HG03025 (cell line): ENCODE data around the gene PACRGL.

Experiments used
- ATAC-seq: cut with Tn5 transposase; IDR thresholded peaks from one replicate; pipeline ENCODE4 v1.9.1; 2021; ENCODE audit warnings: mild to moderate bottlenecking, moderate library complexity; ENCODE audit not compliant: unreplicated experiment, low FRiP score

PACRGL gene

DNA sequence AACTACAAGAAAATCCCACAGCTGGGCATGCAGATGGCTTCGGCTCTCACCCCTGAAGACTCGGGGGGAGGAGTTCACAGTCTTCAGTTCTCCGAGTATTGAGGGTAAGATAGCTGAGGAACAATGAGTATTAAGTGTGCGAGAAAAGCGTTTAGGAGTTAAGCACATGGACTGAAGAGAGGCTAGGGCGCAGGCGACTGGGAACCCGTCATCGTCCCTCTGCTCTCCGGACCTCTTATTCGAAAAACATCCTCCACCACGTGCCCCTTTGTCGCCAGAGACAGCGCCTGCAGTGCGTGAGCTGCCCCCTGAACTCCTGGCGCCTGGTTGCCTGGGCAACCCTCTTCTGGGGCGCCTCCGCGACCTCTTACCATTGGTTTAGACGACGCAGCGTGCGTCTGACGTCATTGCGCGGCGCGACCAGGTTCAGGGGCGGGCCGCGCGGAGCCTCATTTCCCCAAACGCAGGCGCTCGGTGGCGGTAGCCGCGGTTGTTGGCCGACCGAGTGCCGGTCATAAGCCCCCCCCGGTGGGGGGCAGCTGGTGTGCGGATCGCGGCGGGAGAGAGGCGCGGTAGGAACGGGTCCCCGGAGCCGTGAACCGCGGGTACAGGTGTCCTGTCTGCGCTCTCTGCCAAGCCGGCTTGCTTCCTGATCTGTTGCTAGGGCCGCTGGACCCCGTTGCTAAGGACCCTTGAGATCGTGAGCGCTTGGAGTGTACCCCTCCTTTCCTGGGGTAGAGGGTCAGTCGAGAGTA, at the start of gene PACRGL:
Gene PACRGL, plus strand, starts transcription at position 452 of the 755 bp plus-strand sequence. CDS start 4,024 bp downstream, outside the sequence.
- ATAC-seq, result peak; percentile 100

DNA sequence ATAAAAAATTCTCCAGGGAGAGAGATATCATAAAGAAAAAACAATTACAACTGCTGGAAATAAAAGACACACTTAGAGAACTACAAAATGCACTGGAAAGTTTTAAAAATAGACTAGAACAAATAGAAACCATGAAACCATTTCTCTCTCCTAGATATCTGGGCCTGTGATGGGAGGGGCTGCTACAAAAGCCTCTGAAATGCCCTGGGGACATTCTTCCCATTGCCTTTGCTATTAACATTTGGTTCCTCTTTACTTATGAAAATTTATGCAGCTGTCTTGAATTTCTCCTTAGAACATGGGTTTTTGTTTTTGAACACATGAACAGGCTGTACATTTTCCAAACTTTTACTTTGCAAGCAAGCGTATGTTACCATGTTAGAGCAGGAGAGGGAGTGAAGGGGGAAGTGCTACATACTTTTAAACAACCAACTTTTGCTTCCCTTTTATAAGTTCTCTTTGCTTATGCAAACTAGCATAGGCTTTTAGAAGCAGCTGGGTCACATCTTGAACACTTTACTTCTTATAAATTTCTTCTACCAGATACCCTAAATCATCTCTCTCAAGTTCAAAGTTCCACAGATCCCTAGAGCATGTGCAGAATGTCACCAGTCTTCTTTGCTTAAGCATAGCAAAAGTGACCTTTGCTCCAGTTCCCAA, 47.9 kb upstream of the PACRGL start:
- no peak for ATAC-seq

DNA sequence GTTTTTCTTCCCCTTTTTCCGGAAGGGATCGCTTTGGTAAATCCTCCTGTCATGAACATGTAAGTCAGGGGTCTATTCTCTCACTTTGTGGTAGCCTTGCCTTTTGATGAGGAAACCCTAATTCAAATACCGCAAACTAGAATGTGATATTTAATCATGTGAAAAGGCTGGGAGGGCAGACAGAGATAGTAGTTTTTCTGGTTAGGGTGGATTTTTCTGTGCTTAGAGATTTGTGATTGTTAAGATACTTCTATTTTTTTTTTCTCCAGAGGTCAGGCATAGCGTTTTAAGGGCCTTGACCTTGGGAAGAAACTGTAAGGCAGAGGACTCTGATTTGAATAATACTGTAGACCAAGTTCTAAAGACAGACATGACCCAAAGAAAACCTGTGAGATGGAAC, 41.8 kb upstream of the PACRGL start:
- ATAC-seq, result no peak

DNA sequence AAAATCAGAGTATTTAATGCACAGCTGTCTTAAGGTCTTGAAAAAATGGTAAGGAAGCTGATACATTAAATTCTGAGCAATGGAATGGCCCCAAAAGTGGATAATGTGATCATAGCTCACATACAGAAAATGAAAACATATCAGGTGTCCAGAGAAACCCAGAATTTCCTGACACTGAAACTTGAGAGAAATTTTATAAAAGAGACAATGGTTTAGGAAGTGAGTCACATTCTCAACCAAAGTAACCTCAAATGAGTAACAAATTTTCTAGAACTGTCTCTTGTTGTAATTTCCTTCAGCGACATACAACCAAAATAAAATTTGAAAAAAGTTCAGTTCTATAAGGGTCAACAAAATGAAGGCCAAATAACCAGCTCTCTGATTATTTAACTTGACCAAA, 37.4 kb upstream of the PACRGL start:
- ATAC-seq, result no peak

DNA sequence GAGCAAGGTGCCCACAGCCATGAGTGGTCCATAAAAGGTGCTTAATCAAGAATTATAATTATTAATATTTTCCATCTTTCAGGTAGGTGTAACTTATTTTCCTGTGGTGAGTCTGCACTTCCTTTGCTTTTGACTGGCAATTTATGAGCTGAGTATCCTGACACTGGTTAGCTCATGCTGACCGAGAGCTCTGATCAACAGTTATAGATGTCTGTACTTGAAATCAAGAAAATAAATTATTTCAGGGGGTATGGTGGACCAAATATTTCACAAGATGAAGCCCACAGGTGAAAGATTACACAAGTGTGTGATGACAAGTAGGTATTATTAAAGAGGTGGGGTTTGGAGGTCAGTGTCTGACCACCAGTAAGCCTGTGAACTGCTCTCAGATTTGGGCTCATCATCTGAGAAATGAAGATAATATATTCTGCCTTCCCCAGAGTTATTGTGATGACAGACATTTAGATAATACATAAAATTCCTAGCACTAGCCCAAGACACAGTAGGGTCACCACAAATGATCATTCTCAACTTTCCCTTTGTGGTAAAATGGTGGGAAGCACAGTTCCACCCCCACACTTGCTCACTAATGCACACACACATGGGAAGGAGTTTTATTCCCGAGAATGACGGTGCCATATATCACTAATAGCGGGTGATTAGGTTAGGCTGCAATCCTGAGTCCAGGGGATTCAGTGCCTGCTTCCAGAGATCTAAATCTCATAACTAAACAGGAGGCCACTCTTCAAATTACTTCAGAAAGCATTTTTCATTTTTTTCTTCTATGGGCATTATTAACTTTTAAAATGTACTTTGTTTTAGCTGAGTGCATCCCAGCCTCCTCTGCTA, 34.0 kb upstream of the PACRGL start:
- ATAC-seq, result no peak

DNA sequence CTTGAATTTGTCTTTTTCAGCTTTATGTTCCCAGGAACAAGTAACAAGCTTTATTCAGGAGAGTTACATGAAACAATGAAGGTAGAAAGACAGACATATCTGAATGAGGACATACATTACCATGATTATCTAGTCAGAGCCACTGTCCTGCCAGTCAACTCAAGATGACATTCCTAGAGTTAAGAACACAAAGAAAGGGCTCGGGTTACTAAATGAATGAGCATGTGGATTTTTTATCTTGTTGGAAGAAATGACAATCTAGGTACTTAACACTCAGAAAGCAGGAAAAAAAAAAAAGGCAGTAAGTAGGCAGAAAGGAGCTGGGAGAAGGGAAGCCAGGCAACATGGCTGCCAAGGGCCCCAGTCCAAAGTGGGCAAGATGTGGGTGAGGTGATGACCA, 28.0 kb upstream of the PACRGL start:
- no peak for ATAC-seq

DNA sequence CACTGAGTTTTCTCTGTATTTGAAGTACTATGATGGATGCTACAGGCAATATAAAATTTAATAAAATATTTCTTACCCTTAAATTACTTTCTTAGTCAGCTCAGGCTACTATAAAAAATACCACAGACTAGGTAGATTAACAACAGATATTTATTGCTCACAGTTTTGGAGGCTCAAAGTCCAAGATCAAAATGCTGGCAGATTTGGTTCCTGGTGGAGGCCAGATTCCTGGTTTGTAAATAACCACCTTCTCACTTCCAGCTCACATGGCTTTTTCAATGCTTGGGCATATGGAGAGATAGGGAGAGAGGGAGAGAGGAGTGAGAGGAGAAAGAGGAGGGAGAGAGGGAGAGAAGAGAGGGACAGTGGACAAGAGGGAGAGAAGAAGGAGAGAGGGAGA, 24.5 kb upstream of the PACRGL start:
- no peak for ATAC-seq

DNA sequence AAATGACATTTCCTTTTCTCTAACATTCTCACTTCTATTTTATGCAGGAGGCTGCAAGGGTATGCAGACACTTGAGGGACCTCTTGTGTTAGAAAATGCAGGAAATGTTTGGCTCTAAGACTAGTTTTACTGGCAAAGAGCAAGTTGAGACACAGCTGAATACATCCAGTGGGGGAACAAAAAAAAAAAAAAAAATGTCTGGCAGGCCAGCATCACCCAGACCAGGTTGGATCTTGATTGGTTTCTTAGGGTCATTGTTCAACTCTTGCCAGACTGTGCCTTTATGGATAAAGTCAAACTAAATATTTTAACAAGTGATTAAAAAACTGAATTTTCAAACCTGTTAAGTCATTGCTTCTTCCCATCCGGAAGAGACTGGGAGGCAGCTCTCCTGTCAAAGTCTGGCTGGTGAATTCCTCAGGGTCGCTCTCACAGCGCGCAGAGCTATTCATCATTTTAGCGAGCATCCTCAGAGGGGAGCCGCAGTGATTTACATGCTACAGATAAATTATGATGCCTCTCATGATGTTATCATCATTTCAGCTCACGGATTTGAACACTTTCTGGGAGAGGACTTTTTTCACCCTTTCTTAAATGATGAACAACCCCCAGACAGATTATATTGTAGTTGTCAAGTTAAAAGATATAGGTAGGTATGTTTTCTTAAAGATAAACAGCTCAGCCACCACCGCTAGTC, 23.6 kb upstream of the PACRGL start:
- ATAC-seq, result no peak

DNA sequence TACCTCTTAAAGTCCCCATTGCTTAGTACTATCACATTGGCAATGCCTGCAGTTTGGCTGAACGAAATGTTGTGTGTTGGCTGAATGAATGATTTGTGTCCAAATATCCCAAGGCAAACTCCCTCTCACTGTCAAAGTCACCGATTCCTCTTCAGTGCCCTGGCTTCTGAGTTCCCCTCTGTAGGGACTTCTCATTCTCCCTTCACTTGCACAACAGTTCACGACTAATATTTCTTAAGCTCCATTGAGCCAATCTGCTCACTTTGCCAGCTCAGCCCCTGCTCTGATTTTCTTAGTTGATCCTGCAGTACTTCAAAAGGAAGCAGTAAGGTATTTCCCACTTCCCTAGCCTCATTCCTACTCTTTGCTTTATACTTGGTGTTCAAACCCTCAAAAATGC, 21.9 kb upstream of the PACRGL start:
- ATAC-seq, result no peak

DNA sequence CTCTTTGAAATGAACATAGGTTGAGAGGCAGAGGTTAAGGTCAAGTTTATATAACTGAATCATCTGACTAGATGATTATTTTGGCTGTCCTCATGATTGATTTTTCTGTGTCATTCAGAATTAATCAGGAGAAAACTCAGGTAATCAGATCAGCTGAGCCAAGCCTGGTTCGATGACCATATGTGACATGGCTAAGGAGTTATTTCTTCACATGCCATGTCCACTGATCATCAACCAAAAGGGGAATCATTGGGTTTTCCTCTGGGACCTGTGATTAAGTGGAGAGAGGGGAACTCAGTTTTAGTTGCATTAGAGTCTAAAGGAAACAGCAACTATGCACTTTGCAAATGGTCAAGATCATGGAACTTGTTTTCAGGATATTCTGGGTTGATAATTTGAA, 20.3 kb upstream of the PACRGL start:
- no peak for ATAC-seq

DNA sequence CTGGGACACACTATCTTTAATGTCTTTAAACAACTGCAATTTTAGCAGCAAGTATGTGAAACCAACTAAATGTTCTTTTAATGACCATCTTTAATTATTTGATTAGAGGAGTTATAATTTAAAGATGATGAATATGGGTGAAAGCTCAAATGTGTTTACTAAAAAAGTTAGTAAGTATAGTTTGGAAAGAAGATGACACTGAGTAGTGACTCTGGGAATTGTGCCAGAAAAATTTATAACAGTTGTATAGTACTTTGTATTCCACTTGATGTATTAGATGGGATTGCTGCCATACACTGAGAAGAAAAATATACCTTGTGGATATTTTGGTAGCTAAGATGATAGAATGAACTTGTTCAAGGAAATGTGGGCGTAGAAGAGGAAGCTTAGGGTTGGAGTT, 19.5 kb upstream of the PACRGL start:
- ATAC-seq, result no peak

DNA sequence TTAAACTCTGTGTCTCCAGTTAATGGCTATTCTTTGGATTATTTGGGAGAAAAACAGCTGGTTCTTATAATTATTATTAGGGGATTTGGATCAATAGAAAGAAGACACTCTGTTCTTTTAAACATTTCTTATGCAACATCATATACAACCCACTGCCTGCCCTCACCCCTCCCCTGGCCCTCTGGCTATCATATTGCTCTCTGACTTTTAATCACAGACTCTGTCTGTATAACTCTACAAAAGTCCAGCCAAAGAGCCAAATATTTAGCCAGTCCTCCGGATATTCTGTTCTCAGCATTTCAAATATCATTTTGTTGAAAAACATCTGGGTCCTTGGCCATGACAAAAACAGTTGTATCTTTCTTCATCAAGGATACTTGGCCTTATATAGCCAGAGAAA, 19.0 kb upstream of the PACRGL start:
- ATAC-seq, result no peak

DNA sequence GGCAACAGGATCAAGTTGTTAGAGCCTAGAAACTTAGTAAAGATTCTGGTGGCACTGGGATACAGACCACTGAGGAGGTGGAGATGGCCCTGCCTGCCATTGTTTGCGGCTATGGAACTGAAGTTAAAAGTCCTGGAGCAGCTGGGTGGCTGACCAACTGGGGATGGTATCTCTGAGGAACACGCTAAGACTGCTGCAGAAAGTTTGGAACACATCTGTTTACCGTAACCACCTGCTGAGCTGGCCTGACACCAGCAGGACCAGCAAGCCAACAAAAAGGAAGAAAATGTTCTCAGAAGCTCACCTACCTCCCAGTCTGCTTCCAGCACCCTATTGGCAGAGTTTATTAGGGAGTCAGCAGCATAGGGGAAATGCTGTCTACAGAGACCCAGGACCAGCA, 17.4 kb upstream of the PACRGL start:
- ATAC-seq, result no peak

DNA sequence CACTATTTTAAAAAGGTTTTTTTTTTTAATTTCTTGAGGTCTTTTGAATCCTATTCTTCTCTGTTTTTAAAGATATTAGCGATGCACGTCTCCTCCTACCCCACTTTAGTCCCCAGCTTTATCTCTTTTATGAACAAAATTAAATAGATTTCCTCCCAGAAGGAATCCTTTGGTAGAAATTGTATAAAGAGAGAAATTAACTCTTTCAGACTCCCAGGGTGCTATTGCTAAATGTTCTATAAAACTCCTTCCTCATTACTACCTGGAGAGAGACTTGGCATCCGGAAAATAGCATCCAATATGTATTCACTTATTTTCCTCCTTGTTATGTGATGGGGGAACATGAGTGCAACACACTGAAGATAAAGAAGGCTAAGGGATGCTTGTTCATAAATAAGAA, 16.5 kb upstream of the PACRGL start:
- ATAC-seq, result no peak

DNA sequence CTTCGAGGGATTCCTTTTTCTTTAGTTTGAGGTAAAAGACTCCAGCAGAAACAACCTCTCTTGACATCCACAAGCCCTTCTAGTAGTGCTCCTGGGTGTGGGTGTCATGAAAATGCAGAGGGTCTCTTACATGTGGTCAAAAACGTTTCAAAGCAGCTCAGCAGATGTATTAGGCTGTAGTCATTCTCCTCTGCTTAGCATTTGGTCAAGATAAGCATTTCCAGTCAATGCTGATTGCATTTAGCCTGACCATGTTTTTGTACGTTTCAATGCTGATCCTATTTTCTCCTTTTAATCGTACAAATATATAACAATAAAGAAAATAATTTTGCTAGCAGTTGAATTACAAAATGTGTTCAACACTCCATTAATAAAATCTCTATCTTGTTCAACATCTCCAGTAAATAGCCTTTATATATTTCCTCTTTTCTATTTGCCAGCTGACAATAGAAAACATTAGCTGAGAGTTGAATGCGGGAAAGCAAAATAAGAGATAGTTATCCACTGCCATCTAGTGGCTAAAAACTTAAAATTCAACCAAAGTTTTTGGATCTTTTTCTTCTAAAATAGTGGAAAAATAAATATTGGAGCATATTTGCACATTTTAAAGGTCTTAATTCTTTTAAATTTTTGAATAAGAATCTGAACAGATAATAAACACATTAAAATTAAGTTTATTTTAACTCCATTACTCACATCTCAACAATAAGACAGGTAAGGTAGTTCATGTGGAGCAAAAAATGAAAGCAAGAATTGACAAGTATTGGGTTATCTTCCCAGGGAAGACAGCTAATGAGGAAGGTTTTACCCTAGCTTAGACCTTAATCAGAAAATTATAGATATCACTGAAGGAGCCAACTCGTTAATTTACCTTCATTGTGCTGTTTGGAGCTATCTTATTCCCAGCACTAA, 15.2 kb upstream of the PACRGL start:
- no peak for ATAC-seq

DNA sequence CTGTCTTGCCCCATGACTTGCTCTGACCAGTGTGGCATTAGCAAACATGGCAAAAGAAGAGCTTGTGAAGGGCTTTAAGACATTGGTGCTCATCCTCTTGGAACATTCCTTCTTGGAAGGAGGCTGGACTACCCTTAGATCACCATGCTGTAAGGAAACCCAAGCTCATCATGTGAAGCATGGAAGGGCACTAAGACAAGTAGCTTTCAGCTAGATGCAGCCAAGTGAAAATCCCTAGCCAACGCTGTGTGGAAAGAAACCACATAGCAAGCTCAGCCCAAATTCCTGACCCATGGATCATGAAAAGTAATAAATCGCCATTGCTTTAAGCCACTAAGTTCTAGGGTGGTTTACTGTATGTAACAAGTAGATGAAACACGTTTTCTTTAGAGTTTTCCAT, 12.4 kb upstream of the PACRGL start:
- ATAC-seq, result no peak

DNA sequence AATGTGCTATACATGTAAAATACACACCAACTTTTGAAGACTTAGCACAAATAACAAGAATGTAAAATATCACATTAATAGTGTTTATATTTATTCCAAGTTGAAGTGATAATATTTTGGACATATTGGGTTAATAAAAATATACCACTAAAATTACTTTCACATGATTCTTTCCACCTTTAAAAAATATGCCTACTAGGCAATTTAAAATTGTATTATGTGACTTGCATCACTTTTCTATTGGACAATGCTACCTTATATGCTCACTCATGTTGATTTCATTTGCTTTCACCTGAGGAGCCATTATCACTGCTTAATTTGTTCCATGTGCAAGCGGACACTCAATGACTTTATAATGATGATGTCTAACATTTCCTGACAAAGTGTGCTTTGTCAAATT, 3.4 kb upstream of the PACRGL start:
- no peak for ATAC-seq

DNA sequence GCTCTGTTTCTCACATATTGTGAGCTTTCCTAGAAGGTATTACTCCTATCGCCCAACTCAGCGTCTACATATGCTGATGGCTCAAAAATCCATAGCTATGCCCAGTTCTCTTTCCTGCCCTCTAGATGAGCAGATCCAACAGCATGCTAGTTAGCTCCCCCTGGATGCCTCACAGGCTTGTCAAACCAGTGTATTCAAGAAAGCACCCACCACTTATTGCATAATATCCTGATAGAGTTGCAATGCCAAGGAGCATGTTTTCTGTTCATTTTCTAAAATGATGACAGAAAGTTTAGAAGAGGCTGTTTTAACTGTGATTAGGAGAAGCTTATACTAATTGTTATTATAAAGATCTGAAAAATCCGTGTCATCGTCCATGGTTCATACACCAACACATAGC, 1.9 kb upstream of the PACRGL start:
- ATAC-seq, result no peak

DNA sequence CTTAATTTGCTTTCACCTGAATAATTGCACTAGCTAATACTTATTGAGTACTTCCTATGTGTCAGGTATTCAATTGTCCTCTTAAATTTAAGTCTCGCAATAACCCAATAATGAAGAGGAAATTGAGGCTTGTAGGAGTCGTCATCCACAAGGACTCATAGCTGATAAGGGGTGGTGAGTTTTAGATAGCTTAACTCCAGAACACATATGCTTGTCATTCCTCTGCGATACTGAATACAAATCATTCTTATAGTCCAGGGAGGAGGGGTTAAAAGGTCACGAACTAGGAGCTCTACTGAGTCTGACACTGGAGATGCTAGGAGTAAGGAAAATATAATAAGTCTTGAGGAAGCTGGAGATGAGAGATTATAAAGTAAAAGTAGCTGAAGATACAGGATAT, 1.4 kb upstream of the PACRGL start:
- ATAC-seq, result no peak

DNA sequence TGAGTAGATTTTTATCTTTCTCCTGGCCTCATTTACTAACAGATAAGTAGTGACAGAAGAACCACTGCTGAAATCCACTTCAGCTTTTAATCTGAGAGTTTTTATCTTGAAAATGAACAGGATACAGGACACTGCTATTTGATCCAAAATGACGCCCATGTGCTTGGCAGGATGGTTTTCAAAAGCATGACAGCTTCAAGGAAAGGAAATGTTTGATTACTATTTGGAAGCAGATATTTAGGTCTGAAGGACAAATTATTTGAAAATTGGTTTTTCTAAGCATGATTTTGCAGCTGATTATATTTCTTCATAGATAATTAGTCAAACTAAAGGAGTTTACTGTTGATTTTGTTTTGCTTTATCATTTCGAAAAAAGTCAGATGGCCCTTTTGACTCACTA, 11.1 kb downstream of the PACRGL start:
- ATAC-seq, result no peak
